Pulmonary artery endothelial cell (primary cell): Measurements from ENCODE around the gene KLF18. TPM values are rescaled to one million over a fixed set of nuclear protein-coding genes. Genes with fewer than 3 reads are reported as not detected.

Experiments
- total RNA-seq: library from RNA; depleted of rRNA; stranded (reverse); fragments of >200 nt; gene quantifications from 2 replicates; pipeline ENCODE4 v1.2.3, GENCODE V29; 2014

KLF18 gene
- total RNA-seq, 1 donor from 2014 or later: not detected

Other genes with a start within 250 kb of the KLF18 start
- not detected in 2 replicates for gene ARTN, start 207.8 kb downstream of the KLF18 start, total RNA-seq
- 8.6 and 17.6 TPM in 2 replicates for gene IPO13, start 194.7 kb downstream of the KLF18 start, total RNA-seq
- gene DPH2, start 171.6 kb downstream of the KLF18 start, total RNA-seq: 25.9 and 35.7 TPM in 2 replicates
- 96.9 and 107 TPM in 2 replicates for gene ATP6V0B, start 166.7 kb downstream of the KLF18 start, total RNA-seq
- 75.5 and 100 TPM in 2 replicates for gene B4GALT2, start 162.4 kb downstream of the KLF18 start, total RNA-seq
- 2.1 and 2.8 TPM in 2 replicates for gene CCDC24, start 150.0 kb downstream of the KLF18 start, total RNA-seq
- gene SLC6A9, start 110.2 kb downstream of the KLF18 start, total RNA-seq: 0.40 and 0.60 TPM in 2 replicates
- gene KLF17, start 22.8 kb downstream of the KLF18 start, total RNA-seq: not detected in 2 replicates
- gene DMAP1, start 71.8 kb upstream of the KLF18 start, total RNA-seq: 30.9 and 34.8 TPM in 2 replicates
- gene ERI3, start 213.6 kb upstream of the KLF18 start, total RNA-seq: 40.0 and 43.9 TPM in 2 replicates